Esophagus muscularis mucosa (tissue), 3 donors: Measurements from ENCODE around the gene CD300LB.

ENCODE experiments used
- CTCF ChIP-seq, 3 experiments: fragments of 200-600 bp in 2 of 3; fragments of 450-650 bp in 1 of 3; sonication (generic) in 2 of 3; IDR thresholded peaks; one replicate each; pipeline ENCODE4 v1.5.1; 2017 to 2019; ENCODE audit warnings: antibody characterized with exemption in 3 of 3, mild to moderate bottlenecking in 2 of 3, moderate library complexity in 1 of 3
- POLR2A ChIP-seq: fragments of 450-650 bp; IDR thresholded peaks from one replicate; pipeline ENCODE4 v1.6.1; 2017; ENCODE audit warnings: antibody characterized with exemption, moderate library complexity, mild to moderate bottlenecking, low read depth
- POLR2AphosphoS5 ChIP-seq, 2 donors: sonication (generic); formaldehyde crosslinking; IDR thresholded peaks; one replicate each; pipeline ENCODE4 v1.6.1; 2017; ENCODE audit warnings: antibody characterized with exemption in 2 of 2

GRCh38 chr17:74474043-74474792, 57.1 kb downstream of the CD300LB start:
- TF ChIP-seq CTCF (IDR thresholded peaks at IDR 0.05) = no peak
- no peak for TF ChIP-seq POLR2A
- no peak for TF ChIP-seq POLR2AphosphoS5 (IDR thresholded peaks at IDR 0.05)
